Heart right ventricle (tissue), 16 donors: ENCODE measurements around the gene GAB2. TPM values are rescaled to one million over a fixed set of nuclear protein-coding genes. Genes with fewer than 3 reads are reported as not detected.

ENCODE experiments used
- ATAC-seq, 8 donors: fragments of 200-7000 bp; cut with Tn5 transposase; one replicate each; pipeline ENCODE4 v1.9.1; 2020; ENCODE audit warnings: mild to moderate bottlenecking in 8 of 8, moderate library complexity in 8 of 8, moderate number of reproducible peaks in 1 of 8
- DNase-seq, 2 donors: peaks; one replicate each; pipeline ENCODE4 v3.0.0-alpha.2; 2020
- H3K27ac ChIP-seq, 10 donors: fragments of 200-600 bp; sonication (generic) in 2 of 10; one replicate each; pipeline versions ENCODE4 v1.5.0 to v1.8.0; 2020 to 2022; ENCODE audit warnings: mild to moderate bottlenecking in 3 of 10
- H3K27me3 ChIP-seq, 7 donors: fragments of 200-600 bp; one replicate each; pipeline ENCODE4 v1.8.0; 2021 to 2022; ENCODE audit warnings: mild to moderate bottlenecking in 2 of 7
- H3K36me3 ChIP-seq, 9 donors: fragments of 200-600 bp; sonication (generic) in 1 of 9; one replicate each; pipeline versions ENCODE4 v1.5.0 to v1.8.0; 2020 to 2022; ENCODE audit warnings: mild to moderate bottlenecking in 2 of 9
- H3K4me1 ChIP-seq, 9 donors: fragments of 200-600 bp; sonication (generic) in 1 of 9; one replicate each; pipeline versions ENCODE4 v1.5.0 to v1.8.0; 2020 to 2022; ENCODE audit warnings: mild to moderate bottlenecking in 4 of 9
- H3K4me3 ChIP-seq, 10 donors: fragments of 200-600 bp; sonication (generic) in 2 of 10; one replicate each; pipeline versions ENCODE4 v1.5.0 to v1.8.0; 2020 to 2022; ENCODE audit warnings: mild to moderate bottlenecking in 7 of 10, moderate library complexity in 2 of 10
- H3K9me3 ChIP-seq, 11 donors: fragments of 200-600 bp in 10 of 11; sonication (generic) in 2 of 11; one replicate each; pipeline versions ENCODE4 v1.5.0 to v1.8.0; 2013 to 2022; ENCODE audit warnings: mild to moderate bottlenecking in 2 of 11, control low read depth in 1 of 11, moderate library complexity in 1 of 11
- WGBS, 2 donors: extraction: QIAGEN DNeasy Blood & Tissue Kit; methylation state at CpG; one replicate each; pipeline ENCODE4 v1.1.7; 2013; ENCODE audit warnings: inconsistent platforms in 1 of 2; 5-methylcytosine and 5-hydroxymethylcytosine counted together
- intact Hi-C, 10 donors: fragments of 100-400 bp; cut with DNase I; formaldehyde crosslinking; loops; one replicate each; pipeline versions ENCODE4 v1.11.1 to v1.14.2; 2022
- polyA plus RNA-seq, 2 donors: library from polyadenylated mRNA; stranded (reverse); fragments of 200-250 nt; gene quantifications; one replicate each; pipeline ENCODE4 v1.2.3, GENCODE V29; 2013
- total RNA-seq, 10 donors: library from RNA; stranded (reverse); fragmentation: NEBNext Ultra II Directional in 3 of 10; extraction: Animal tissue kit (Norgen Biotek cat#: 25700) in 3 of 10; gene quantifications; one replicate each; pipeline versions ENCODE4 v1.2.1 to v1.2.4, GENCODE V29; 2021 to 2023
- TF ChIP-seq, protein P1 (sequence below), 9 donors: fragments of 200-600 bp; sonication (generic) in 2 of 9; IDR thresholded peaks; one replicate each; pipeline versions ENCODE4 v1.5.0 to v1.8.0; 2021 to 2022; ENCODE audit warnings: antibody characterized with exemption in 9 of 9, mild to moderate bottlenecking in 5 of 9, moderate library complexity in 1 of 9
- donor health status: Arrhythmogenic right ventricular cardiomyopathy.
- donor health status: ischemic (EF 13 %, LVEDD 7.1; RV severe dilation, severe dysfunction).
- donor health status: healthy with polysubstance abuse.
- donor health status: DM: no; HTN: yes; CAD: no.
- donor health status: DM: no; HTN: no; CAD: no.
- donor health status: ischemic (EF 25% LVEDD 6.9; RV normal size, moderate dysfunction).
- donor health status: ischemic (EF 25% LVEDD 5.7; RV mildly dilated, moderate dysfunction).
- donor health status: healthy.
- donor health status: DM: yes; HTN: yes; CAD: no.
- donor health status: Ischemic cardiomyopathy.
- donor health status: ischemic (EF 35%, LVEDD 5.7; RV mildly dilated, moderate dysfunction).
- donor health status: nonischemic (EF 11% LVEDD 7.7; RV severe dilation, severe dysfunction).
- donor health status: DM: yes; HTN: yes; CAD: no.
- donor health status: PGD.
- donor health status: ischemic (EF 29% LVEDD 5.4; RV normal size, mild dysfunction).
- donor health status: nonischemic (EF 23%, LVEDD 6.1; RV moderate dilation, normal function).

GAB2 gene
- total and polyA plus RNA-seq, 12 donors: 5.0 to 44.6 (median 27.0) TPM

DNA sequence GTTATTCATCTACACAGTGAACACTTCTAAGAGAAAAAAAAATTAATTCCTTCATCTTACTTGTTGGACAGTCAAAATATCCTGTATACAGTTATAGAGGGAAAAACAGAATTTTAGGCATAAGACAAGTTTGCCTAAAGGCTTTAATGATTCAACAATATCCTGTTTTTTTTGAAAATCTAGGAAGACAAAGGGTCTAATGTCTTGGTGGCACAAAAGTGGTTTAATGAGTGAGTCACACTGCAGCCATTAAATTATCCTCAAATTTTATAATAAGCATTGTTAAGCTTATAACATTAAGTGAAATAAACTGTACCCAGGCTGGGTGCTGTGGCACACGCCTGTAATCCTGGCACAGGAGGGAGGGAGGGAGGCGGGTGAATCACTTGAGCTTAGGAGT is 72.9 kb downstream of the GAB2 start:
- Histone ChIP-seq H3K27ac (peak overlapping the region in 1 of 10 donors; percentile 6), H3K4me3 (no peak overlapping the region), H3K4me1 (peaks cover 7 to 66% (median 33%) of the 10 kb centered on the region in 9 donors), H3K27me3 (no peaks in the 10 kb centered on the region), H3K36me3 (no peaks in the 10 kb centered on the region), H3K9me3 (no peaks in the 10 kb centered on the region)
- intact Hi-C loops: loop anchor here in 1 of 10 donors (10.0 kb wide), 1 partner anchor 80 kb away; no protein-coding TSS in a partner anchor
- DNase-seq (no peak), ATAC-seq (no peak)
- TF ChIP-seq, protein P1, sequence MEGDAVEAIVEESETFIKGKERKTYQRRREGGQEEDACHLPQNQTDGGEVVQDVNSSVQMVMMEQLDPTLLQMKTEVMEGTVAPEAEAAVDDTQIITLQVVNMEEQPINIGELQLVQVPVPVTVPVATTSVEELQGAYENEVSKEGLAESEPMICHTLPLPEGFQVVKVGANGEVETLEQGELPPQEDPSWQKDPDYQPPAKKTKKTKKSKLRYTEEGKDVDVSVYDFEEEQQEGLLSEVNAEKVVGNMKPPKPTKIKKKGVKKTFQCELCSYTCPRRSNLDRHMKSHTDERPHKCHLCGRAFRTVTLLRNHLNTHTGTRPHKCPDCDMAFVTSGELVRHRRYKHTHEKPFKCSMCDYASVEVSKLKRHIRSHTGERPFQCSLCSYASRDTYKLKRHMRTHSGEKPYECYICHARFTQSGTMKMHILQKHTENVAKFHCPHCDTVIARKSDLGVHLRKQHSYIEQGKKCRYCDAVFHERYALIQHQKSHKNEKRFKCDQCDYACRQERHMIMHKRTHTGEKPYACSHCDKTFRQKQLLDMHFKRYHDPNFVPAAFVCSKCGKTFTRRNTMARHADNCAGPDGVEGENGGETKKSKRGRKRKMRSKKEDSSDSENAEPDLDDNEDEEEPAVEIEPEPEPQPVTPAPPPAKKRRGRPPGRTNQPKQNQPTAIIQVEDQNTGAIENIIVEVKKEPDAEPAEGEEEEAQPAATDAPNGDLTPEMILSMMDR (IDR thresholded peaks at IDR 0.05): no peak
- 97 to 98% methylated on average over 2 of the region's 2 CpGs for WGBS, 2 donors

DNA sequence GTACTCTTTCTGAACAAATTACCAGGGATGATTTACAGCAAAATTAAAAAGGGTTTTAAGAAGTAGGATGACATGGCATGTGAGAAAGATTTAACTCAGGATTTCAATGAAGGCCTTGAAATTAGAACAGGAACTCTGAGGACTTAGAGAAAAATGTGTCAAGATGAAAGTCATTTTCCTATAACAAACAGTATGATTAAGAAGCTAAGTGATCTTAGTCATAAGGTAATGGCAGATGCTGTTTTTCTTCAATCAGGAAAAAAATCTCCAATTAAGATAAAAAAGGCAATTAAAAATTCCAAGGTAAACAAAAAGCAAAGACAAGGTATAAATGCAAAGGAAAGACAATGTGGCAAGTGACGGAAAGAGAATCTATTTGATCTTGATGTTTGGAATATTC is 73.5 kb downstream of the GAB2 start:
- 94 to 100% methylated on average over 1 of the region's 1 CpG for whole genome bisulfite sequencing, 2 donors
- intact Hi-C loops: loop anchor here in 1 of 10 donors (10.0 kb wide), 1 partner anchor 79 kb away; no protein-coding TSS in a partner anchor
- H3K4me1 ChIP-seq: peaks cover 4 to 64% (median 33%) of the 10 kb centered on the region in 9 donors
- no peak overlapping the region for H3K4me3 ChIP-seq
- DNase-seq (no peak), ATAC-seq (no peak)
- no peak overlapping the region for H3K27ac ChIP-seq
- TF ChIP-seq, protein P1 (IDR thresholded peaks at IDR 0.05): no peak
- H3K36me3 ChIP-seq: no peaks in the 10 kb centered on the region
- H3K9me3 ChIP-seq: no peaks in the 10 kb centered on the region
- no peaks in the 10 kb centered on the region for H3K27me3 ChIP-seq

DNA sequence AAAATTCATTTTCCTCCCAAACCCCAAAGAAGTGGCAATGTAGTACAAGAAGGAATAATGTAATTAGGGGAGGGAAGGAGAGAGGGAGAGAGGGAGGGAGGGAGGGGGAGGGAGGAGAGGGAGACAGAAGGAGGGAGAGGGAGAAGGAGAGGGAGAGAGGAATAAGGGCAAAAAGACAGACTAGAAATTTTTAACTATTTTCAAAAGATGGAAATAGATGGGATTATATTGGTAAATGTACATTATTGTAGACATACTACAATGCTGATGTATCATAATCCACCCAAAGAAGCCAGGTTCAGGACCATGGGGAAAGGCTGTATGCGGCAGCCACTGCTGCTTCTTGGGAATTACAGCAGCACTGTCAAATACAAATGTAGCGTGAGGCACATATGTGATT is 74.3 kb downstream of the GAB2 start:
- intact Hi-C loops: loop anchor here in 1 of 10 donors (10.0 kb wide), 1 partner anchor 79 kb away; no protein-coding TSS in a partner anchor
- Histone ChIP-seq H3K9me3 (no peaks in the 10 kb centered on the region), H3K4me1 (peaks cover 4 to 64% (median 25%) of the 10 kb centered on the region in 9 donors), H3K27ac (no peak overlapping the region), H3K36me3 (no peaks in the 10 kb centered on the region), H3K4me3 (no peak overlapping the region), H3K27me3 (no peaks in the 10 kb centered on the region)
- DNase-seq: no peak
- TF ChIP-seq, protein P1 (IDR thresholded peaks at IDR 0.05): no peak
- ATAC-seq: no peak
- WGBS, 2 donors: 94 to 99% methylated on average over 2 of the region's 2 CpGs

DNA sequence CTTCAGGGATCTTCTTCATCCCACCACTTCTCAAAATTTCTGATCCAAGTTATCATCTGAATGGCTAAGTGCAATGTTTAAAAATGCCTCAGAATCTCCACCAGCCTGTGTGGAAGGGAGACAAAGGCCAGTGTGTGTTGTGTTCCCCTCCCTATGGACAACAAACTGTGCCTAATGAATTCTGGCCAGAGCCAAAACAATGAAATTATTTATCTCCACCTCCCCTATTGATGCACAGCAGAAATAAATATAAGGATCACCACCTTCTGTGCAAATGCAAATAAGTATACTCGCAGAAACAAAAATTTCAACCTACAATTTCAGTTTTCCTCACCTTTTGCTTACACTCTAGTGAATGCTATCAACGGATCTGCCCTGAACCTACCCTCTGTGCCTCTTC is 75.8 kb downstream of the GAB2 start:
- H3K27ac ChIP-seq: no peak overlapping the region
- intact Hi-C loops: loop anchor here in 1 of 10 donors (10.0 kb wide), 1 partner anchor 77 kb away; no protein-coding TSS in a partner anchor
- ATAC-seq: no peak
- no peak overlapping the region for H3K4me3 ChIP-seq
- no peak for DNase-seq
- 94 to 96% methylated on average over 2 of the region's 2 CpGs for WGBS, 2 donors
- H3K36me3 ChIP-seq: no peaks in the 10 kb centered on the region
- H3K4me1 ChIP-seq: peaks cover 3 to 59% (median 20%) of the 10 kb centered on the region in 9 donors
- TF ChIP-seq, protein P1 (IDR thresholded peaks at IDR 0.05): no peak
- no peaks in the 10 kb centered on the region for H3K9me3 ChIP-seq
- no peaks in the 10 kb centered on the region for H3K27me3 ChIP-seq
